Bladder microvascular endothelial cell (primary cell): ENCODE measurements around the gene PPM1D. TPM values are rescaled to one million over a fixed set of nuclear protein-coding genes. Genes with fewer than 3 reads are reported as not detected.

Experiments used
- total RNA-seq: library from RNA; depleted of rRNA; stranded (reverse); fragments of >200 nt; gene quantifications from 2 replicates; pipeline ENCODE4 v1.2.3, GENCODE V29; 2014

PPM1D gene
- 24.6 and 28.8 TPM in 2 replicates for total RNA-seq

GRCh38 chr17:60599620-60600489 lies at the start of gene PPM1D:
TSS of gene PPM1D (plus strand) at chr17:60600193. CDS start at chr17:60600415, 222 bp downstream.

DNA sequence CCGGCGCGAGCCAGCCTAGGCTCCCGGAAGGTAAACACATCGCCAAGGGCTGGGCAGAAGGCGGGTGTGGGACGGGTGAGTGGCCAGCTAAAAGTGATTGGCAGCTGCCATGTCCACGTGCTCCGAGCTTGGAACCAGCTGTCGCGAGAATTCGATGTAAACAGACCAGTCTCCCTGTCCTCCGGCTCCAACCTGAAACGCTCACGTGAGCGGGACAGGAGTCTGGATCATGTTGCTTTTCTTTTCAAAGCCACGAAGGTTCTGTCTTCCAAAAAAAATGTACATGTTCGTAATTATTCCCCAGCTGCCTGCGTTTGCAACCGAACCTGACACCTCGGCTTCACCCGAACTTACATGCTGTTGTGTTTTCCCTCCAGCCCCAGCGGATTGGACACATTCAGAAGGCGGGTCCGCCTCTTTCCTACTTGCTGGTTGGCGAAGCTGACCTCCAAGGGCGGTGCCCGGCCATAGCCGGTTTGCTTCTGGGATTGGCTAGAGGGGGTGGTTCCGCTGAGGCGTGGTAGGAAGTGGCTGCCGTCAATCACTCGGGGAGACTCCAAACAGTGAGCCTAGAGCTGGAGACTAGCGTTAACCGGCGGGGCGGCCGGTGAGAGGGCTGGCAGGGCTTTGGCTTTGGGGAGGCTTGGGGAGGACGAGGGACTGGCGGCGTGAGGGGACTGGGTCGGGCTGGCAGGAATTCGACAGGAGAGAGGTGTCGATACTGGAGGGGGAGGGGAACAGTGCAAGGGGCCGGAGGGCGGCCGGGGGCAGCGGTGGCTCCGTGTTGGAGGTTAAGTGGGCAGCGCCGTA lies 77.5 kb downstream of the PPM1D start, which contains the start of gene BCAS3:
TSS of gene BCAS3 (plus strand) at position 544 of the 810 bp plus-strand sequence.

Other genes starting within 250 kb of the PPM1D start
- 27.0 and 72.5 TPM in 2 replicates for gene USP32, start 208.1 kb upstream of the PPM1D start, total RNA-seq
- not detected in 2 replicates for gene CHCT1, start 177.7 kb upstream of the PPM1D start, total RNA-seq
- gene APPBP2, start 74.0 kb upstream of the PPM1D start, total RNA-seq: 25.1 and 37.8 TPM in 2 replicates
- 16.5 and 42.7 TPM in 2 replicates for gene BCAS3, start 77.7 kb downstream of the PPM1D start, total RNA-seq